ENCODE results near the gene FAM89A.
A peak's percentile ranks its signal among the peaks of the same experiment; 100 is the strongest.

Gene FAM89A

DNA sequence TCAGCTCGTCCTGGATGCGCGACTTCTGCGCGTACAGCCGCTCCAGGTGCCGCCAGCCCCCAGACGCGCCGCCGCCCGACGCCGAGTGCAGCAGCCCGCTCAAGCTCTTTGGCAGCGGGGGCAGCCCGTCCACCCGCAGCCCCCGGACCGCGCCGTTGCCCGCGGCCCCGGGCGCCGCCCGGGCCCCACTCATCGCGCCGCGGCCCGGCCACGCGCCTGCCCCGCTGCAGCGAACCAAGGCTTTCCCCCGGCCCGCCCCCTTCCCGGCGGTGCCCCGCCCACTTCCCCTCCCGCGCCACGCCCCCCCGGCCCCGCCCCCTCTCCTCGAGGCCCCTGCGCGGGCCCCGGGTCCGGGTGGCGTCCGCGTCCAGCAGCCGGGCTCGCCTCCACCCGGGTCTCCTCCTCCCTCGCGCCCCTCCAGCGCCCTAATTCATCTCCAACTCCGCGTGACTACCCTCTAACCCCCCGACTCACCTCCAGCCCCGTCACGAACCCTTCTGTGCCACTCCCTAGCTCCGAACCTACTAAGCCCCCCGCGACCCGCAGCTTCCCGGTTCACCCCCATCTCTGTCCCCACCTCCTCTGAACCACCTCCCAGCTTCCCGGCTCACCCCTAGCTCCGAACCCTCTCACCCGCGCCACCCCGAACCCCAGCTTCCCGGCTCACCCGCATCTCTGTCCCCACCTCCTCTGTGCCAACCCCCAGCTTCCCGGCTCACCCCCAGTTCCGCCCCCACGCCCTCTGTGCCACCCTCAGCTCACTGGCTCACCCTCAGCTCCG, at the start of gene FAM89A:
FAM89A (minus strand) TSS at position 236 of the 781 bp plus-strand sequence; CDS start at position 193, 43 bp downstream.
- Histone ChIP-seq H3K9ac (ENCODE audit: low read depth in 1 of 2, low read length in 2 of 2) (peak within 1 kb of the TSS; percentile 32 to 66), H3K36me3 (ENCODE audit: control insufficient read depth in 2 of 2, insufficient read depth in 2 of 2, low read length in 2 of 2) (no peaks in the 10 kb centered on the region), H3K9me3 (ENCODE audit: control insufficient read depth in 2 of 2, low read length in 2 of 2) (peaks cover 4 to 7% of the 10 kb centered on the region in 2 donors), H3K4me1 (ENCODE audit: control insufficient read depth in 2 of 2, insufficient read depth in 2 of 2, low read length in 2 of 2) (peaks cover 7 to 8% of the 10 kb centered on the region in 2 donors), H3K27me3 (ENCODE audit: control insufficient read depth in 2 of 2, insufficient read depth in 2 of 2, low read length in 2 of 2) (peaks cover 0 to 5% of the 10 kb centered on the region in 2 donors), H3K27ac (ENCODE audit: low read depth in 2 of 2, low read length in 2 of 2) (no peak within 1 kb of the TSS), H3K4me3 (ENCODE audit: low read length in 2 of 2) (peak within 1 kb of the TSS; percentile 68 to 69)

DNA sequence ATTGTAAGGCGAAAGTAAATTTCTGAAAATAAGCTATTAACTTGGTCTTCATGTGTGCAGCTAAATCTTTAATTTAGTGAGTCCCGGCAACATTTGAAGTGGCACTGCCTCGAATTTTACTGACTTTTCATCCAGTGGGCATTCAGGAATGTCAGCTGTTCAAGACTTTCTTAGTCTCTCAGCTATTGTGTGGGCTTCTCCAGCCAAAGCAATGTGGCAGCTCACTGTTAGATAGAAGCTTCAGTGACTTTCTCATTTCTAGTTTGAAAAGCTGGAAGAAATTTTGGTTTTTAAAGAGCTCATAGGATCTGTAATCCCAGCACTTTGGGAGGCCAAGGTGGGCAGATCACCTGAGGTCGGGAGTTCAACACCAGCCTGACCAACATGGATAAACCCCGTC, 44.3 kb upstream of the FAM89A start:
- no peak overlapping the region for H3K27ac ChIP-seq (ENCODE audit: low read depth in 2 of 2, low read length in 2 of 2)
- H3K9me3 ChIP-seq (ENCODE audit: control insufficient read depth in 2 of 2, low read length in 2 of 2): no peaks in the 10 kb centered on the region
- H3K4me1 ChIP-seq (ENCODE audit: control insufficient read depth in 2 of 2, insufficient read depth in 2 of 2, low read length in 2 of 2): no peaks in the 10 kb centered on the region
- no peaks in the 10 kb centered on the region for H3K27me3 ChIP-seq (ENCODE audit: control insufficient read depth in 2 of 2, insufficient read depth in 2 of 2, low read length in 2 of 2)
- no peak overlapping the region for H3K9ac ChIP-seq (ENCODE audit: low read depth in 1 of 2, low read length in 2 of 2)
- no peaks in the 10 kb centered on the region for H3K36me3 ChIP-seq (ENCODE audit: control insufficient read depth in 2 of 2, insufficient read depth in 2 of 2, low read length in 2 of 2)
- no peak overlapping the region for H3K4me3 ChIP-seq (ENCODE audit: low read length in 2 of 2)

GRCh38 chr1:231079163-231079562, 39.1 kb upstream of the FAM89A start:
- Histone ChIP-seq H3K36me3 (ENCODE audit: control insufficient read depth in 2 of 2, insufficient read depth in 2 of 2, low read length in 2 of 2) (no peaks in the 10 kb centered on the region), H3K27me3 (ENCODE audit: control insufficient read depth in 2 of 2, insufficient read depth in 2 of 2, low read length in 2 of 2) (no peaks in the 10 kb centered on the region), H3K4me3 (ENCODE audit: low read length in 2 of 2) (no peak overlapping the region), H3K27ac (ENCODE audit: low read depth in 2 of 2, low read length in 2 of 2) (no peak overlapping the region), H3K4me1 (ENCODE audit: control insufficient read depth in 2 of 2, insufficient read depth in 2 of 2, low read length in 2 of 2) (no peaks in the 10 kb centered on the region), H3K9me3 (ENCODE audit: control insufficient read depth in 2 of 2, low read length in 2 of 2) (no peaks in the 10 kb centered on the region), H3K9ac (ENCODE audit: low read depth in 1 of 2, low read length in 2 of 2) (no peak overlapping the region)

GRCh38 chr1:231078250-231078649, 38.2 kb upstream of the FAM89A start:
- Histone ChIP-seq H3K9me3 (ENCODE audit: control insufficient read depth in 2 of 2, low read length in 2 of 2) (no peaks in the 10 kb centered on the region), H3K27me3 (ENCODE audit: control insufficient read depth in 2 of 2, insufficient read depth in 2 of 2, low read length in 2 of 2) (no peaks in the 10 kb centered on the region), H3K9ac (ENCODE audit: low read depth in 1 of 2, low read length in 2 of 2) (no peak overlapping the region), H3K36me3 (ENCODE audit: control insufficient read depth in 2 of 2, insufficient read depth in 2 of 2, low read length in 2 of 2) (no peaks in the 10 kb centered on the region), H3K4me1 (ENCODE audit: control insufficient read depth in 2 of 2, insufficient read depth in 2 of 2, low read length in 2 of 2) (no peaks in the 10 kb centered on the region), H3K4me3 (ENCODE audit: low read length in 2 of 2) (no peak overlapping the region), H3K27ac (ENCODE audit: low read depth in 2 of 2, low read length in 2 of 2) (no peak overlapping the region)

DNA sequence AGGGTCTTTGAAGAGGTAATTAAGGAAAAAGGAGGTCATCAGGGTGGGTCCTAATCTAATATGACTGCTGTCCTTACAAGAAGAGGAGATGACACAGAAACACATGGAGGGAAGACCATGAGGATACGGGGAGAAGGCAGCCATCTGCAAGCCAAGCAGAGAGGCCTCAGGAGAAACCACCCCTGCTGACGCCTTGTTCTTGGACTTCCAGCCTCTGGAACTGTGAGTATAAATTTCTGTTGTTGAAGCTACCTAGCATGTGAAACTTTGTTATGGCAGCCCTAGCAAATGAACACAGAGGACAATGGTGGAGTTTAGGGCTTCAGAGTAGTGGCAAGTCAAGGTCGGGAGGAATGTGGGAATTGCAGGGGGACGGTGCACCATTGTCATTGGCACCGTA, 36.7 kb upstream of the FAM89A start:
- Histone ChIP-seq H3K27me3 (ENCODE audit: control insufficient read depth in 2 of 2, insufficient read depth in 2 of 2, low read length in 2 of 2) (no peaks in the 10 kb centered on the region), H3K4me3 (ENCODE audit: low read length in 2 of 2) (no peak overlapping the region), H3K36me3 (ENCODE audit: control insufficient read depth in 2 of 2, insufficient read depth in 2 of 2, low read length in 2 of 2) (no peaks in the 10 kb centered on the region), H3K9me3 (ENCODE audit: control insufficient read depth in 2 of 2, low read length in 2 of 2) (no peaks in the 10 kb centered on the region), H3K27ac (ENCODE audit: low read depth in 2 of 2, low read length in 2 of 2) (no peak overlapping the region), H3K9ac (ENCODE audit: low read depth in 1 of 2, low read length in 2 of 2) (no peak overlapping the region), H3K4me1 (ENCODE audit: control insufficient read depth in 2 of 2, insufficient read depth in 2 of 2, low read length in 2 of 2) (no peaks in the 10 kb centered on the region)

GRCh38 chr1:231075497-231075896, 35.4 kb upstream of the FAM89A start:
- Histone ChIP-seq H3K27me3 (ENCODE audit: control insufficient read depth in 2 of 2, insufficient read depth in 2 of 2, low read length in 2 of 2) (peaks cover 0 to 3% of the 10 kb centered on the region in 2 donors), H3K4me3 (ENCODE audit: low read length in 2 of 2) (no peak overlapping the region), H3K4me1 (ENCODE audit: control insufficient read depth in 2 of 2, insufficient read depth in 2 of 2, low read length in 2 of 2) (no peaks in the 10 kb centered on the region), H3K9ac (ENCODE audit: low read depth in 1 of 2, low read length in 2 of 2) (no peak overlapping the region), H3K27ac (ENCODE audit: low read depth in 2 of 2, low read length in 2 of 2) (no peak overlapping the region), H3K36me3 (ENCODE audit: control insufficient read depth in 2 of 2, insufficient read depth in 2 of 2, low read length in 2 of 2) (no peaks in the 10 kb centered on the region), H3K9me3 (ENCODE audit: control insufficient read depth in 2 of 2, low read length in 2 of 2) (no peaks in the 10 kb centered on the region)

DNA sequence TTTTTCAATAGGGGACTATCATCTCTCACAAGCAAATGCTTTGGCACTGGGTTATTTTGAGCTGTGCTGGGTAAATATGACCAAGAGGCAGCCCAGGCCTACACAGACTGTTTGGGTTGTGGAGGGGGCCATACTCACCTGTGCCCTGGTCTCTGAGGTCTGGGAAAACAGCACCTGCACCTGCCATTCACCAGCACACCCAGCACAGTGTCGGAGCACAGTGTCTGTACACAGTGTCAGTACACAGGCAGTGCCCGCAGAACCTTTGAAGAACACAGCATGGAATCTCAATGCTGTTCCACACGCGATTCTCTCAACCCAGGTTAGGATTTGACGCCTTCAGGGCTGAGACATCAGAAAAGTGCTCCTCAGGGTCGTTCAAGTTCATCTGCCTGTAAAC, 35.0 kb upstream of the FAM89A start:
- Histone ChIP-seq H3K4me3 (ENCODE audit: low read length in 2 of 2) (no peak overlapping the region), H3K9ac (ENCODE audit: low read depth in 1 of 2, low read length in 2 of 2) (no peak overlapping the region), H3K9me3 (ENCODE audit: control insufficient read depth in 2 of 2, low read length in 2 of 2) (no peaks in the 10 kb centered on the region), H3K27ac (ENCODE audit: low read depth in 2 of 2, low read length in 2 of 2) (no peak overlapping the region), H3K36me3 (ENCODE audit: control insufficient read depth in 2 of 2, insufficient read depth in 2 of 2, low read length in 2 of 2) (no peaks in the 10 kb centered on the region), H3K4me1 (ENCODE audit: control insufficient read depth in 2 of 2, insufficient read depth in 2 of 2, low read length in 2 of 2) (no peaks in the 10 kb centered on the region), H3K27me3 (ENCODE audit: control insufficient read depth in 2 of 2, insufficient read depth in 2 of 2, low read length in 2 of 2) (peaks cover 0 to 3% of the 10 kb centered on the region in 2 donors)

- H3K9me3 ChIP-seq (ENCODE audit: control insufficient read depth in 2 of 2, low read length in 2 of 2): no peaks in the 10 kb centered on the region
- no peak overlapping the region for H3K27ac ChIP-seq (ENCODE audit: low read depth in 2 of 2, low read length in 2 of 2)
- H3K4me1 ChIP-seq (ENCODE audit: control insufficient read depth in 2 of 2, insufficient read depth in 2 of 2, low read length in 2 of 2): no peaks in the 10 kb centered on the region
- H3K9ac ChIP-seq (ENCODE audit: low read depth in 1 of 2, low read length in 2 of 2): no peak overlapping the region
- H3K36me3 ChIP-seq (ENCODE audit: control insufficient read depth in 2 of 2, insufficient read depth in 2 of 2, low read length in 2 of 2): no peaks in the 10 kb centered on the region
- peaks cover 0 to 3% of the 10 kb centered on the region in 2 donors for H3K27me3 ChIP-seq (ENCODE audit: control insufficient read depth in 2 of 2, insufficient read depth in 2 of 2, low read length in 2 of 2)
- no peak overlapping the region for H3K4me3 ChIP-seq (ENCODE audit: low read length in 2 of 2)
These were observed 34.0 kb upstream of the FAM89A start for GRCh38 chr1:231074046-231074445.

- H3K9me3 ChIP-seq (ENCODE audit: control insufficient read depth in 2 of 2, low read length in 2 of 2): no peaks in the 10 kb centered on the region
- H3K4me3 ChIP-seq (ENCODE audit: low read length in 2 of 2): no peak overlapping the region
- no peak overlapping the region for H3K27ac ChIP-seq (ENCODE audit: low read depth in 2 of 2, low read length in 2 of 2)
- H3K27me3 ChIP-seq (ENCODE audit: control insufficient read depth in 2 of 2, insufficient read depth in 2 of 2, low read length in 2 of 2): peaks cover 0 to 3% of the 10 kb centered on the region in 2 donors
- no peaks in the 10 kb centered on the region for H3K36me3 ChIP-seq (ENCODE audit: control insufficient read depth in 2 of 2, insufficient read depth in 2 of 2, low read length in 2 of 2)
- no peaks in the 10 kb centered on the region for H3K4me1 ChIP-seq (ENCODE audit: control insufficient read depth in 2 of 2, insufficient read depth in 2 of 2, low read length in 2 of 2)
- no peak overlapping the region for H3K9ac ChIP-seq (ENCODE audit: low read depth in 1 of 2, low read length in 2 of 2)
These were observed 33.3 kb upstream of the FAM89A start for GRCh38 chr1:231073331-231073730.

DNA sequence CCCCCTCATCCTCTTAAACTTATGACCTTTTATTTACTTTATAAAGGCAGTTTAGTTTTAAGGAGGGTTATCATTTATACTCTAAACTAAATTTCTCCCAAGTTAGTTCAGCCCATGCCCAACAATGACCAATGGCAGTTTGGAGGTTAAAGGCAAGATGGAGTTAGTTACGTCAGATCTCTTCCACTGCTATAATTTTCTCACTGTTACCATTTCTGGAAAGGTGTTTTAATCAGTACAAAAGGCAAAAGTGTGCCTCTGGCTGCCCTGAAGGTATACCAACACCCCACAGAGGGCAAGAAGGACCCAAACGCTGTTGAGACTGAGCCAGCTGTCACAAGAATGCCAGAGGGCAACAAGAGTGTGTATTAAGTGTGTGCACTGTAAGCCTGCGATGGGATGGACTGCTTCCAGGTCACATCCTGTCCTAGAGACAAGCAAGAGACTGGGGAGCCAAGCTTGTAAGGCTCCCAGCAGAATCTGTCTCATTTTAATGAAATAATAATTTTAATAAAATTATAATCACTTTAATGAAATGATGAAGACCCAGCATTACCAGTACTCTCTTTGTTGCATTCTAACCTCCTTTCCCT, 32.5 kb upstream of the FAM89A start:
- Histone ChIP-seq H3K27me3 (ENCODE audit: control insufficient read depth in 2 of 2, insufficient read depth in 2 of 2, low read length in 2 of 2) (peaks cover 0 to 3% of the 10 kb centered on the region in 2 donors), H3K4me3 (ENCODE audit: low read length in 2 of 2) (no peak overlapping the region), H3K9me3 (ENCODE audit: control insufficient read depth in 2 of 2, low read length in 2 of 2) (no peaks in the 10 kb centered on the region), H3K27ac (ENCODE audit: low read depth in 2 of 2, low read length in 2 of 2) (no peak overlapping the region), H3K4me1 (ENCODE audit: control insufficient read depth in 2 of 2, insufficient read depth in 2 of 2, low read length in 2 of 2) (no peaks in the 10 kb centered on the region), H3K9ac (ENCODE audit: low read depth in 1 of 2, low read length in 2 of 2) (no peak overlapping the region), H3K36me3 (ENCODE audit: control insufficient read depth in 2 of 2, insufficient read depth in 2 of 2, low read length in 2 of 2) (no peaks in the 10 kb centered on the region)
